GM19238 (cell line): Measurements from ENCODE around the gene LHPP.
"Not testable (repeated sequence)": the region's sequence is repeated elsewhere in the genome, so short reads cannot be mapped to it uniquely, and the experiment has no call there.

Experiments used
- DNase-seq: peaks from one replicate; pipeline ENCODE4 v3.0.0; 2011; ENCODE audit warnings: low spot score; ENCODE audit not compliant: insufficient read length

Gene LHPP

DNA sequence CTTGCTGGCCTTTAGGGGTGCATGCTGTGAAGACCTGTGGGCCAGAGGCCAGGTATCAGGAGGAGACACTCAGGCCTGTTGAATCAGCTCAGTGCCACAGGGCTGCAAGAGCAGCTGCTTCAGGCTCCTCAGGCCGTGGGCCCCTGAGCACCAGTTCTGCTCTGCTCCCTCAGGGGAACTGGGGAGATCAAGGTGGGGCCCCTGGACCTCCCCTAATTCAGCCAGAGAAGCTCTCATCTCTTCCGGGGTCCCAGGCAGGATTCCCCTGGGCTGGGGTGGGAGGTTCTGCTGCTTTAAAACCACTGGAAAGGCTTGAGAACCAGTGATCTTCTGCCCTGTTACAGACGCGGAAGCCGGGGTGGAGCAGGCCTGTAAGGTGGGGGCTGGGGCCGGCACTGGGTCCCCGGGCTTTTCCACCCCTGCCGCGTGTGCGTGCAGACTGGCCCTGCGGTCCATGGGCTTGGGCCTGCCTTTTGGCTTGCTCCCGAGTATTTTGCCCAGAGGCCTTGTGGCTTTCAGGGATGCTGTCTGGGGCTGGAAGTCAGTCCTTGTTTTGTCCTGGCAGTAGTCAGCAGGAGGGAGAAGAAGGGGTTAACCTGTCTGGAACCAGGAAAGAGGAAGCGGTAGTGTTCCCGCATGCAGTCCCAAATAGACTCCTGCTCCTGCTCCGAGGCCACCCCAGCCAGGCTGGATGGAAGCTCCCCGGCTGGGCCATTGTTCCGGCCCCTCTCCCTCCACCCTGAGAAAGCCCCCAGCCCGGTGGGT lies 74.3 kb downstream of the LHPP start:
- no peak for DNase-seq

DNA sequence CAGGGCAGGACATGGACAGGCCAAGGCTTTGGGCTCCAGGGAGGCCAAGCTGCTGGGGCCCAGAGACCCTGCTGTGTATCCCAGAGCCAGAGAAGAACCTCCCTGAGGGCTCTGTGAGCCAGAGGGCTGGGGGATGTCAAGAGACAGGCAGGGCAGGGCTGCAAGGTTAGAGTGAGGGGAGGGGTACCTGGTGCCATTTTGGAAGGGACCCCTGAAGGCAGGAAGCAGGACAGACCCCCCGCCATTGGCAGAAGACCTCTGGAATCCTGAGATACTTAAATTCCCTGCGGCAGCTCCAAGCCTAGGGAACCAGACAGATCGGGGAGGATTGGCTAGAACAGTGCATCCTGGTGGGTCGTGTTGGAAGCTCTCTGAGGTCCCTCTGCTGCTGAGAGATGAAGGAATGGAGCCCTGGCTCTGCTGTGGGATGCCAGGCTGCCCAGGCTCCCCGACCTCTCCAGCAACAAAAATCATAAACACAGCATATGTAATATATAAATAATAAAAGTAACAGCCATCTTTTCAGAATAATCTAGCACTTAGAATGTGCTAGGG lies 75.0 kb downstream of the LHPP start:
- DNase-seq = no peak

DNA sequence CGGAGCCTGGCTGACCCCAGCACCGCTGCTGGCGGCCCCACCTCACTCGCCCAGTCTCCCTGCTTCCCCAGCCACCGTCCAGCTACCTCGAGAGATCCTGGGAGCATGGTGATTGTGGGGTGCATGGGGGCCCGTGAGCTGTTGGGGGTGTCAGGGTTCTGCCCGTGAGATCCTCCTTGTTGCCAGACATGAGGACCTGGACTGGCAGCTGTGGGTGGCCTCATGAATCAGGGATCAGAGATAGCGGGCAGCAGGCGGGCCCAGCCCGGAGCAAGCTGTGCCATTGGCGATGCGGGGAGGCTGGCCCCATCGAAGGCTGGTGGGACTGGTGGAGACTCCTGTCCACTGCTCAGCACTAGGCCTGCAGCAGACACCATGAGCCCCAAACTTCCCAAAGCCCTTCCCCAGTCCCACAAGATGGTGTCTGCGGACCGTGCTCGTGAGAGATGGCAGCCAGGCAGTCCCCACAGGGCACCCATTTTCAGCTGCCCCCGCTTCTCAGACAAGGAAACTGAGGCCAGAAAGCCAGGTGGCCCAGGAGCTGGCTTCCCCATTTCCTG lies 75.6 kb downstream of the LHPP start:
- no peak for DNase-seq

DNA sequence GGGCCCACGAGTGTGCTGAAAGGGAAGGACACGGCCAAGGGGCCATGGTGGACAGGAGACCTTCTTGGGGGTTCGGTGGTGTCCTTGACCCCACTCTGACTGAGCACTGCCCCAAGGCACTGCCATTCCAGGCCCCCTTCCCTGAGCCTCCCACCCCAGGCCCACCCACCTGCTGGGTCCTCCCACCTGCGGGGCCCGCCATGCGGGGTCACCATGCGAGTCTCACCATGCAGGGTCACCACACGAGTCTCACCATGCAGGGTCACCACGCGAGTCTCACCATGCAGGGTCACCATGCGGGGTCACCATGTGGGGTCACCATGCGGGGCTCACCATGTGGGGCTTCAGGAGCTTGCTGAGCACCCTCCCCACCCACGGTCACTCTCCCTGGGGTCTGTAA lies 76.3 kb downstream of the LHPP start:
- DNase-seq = no peak

DNA sequence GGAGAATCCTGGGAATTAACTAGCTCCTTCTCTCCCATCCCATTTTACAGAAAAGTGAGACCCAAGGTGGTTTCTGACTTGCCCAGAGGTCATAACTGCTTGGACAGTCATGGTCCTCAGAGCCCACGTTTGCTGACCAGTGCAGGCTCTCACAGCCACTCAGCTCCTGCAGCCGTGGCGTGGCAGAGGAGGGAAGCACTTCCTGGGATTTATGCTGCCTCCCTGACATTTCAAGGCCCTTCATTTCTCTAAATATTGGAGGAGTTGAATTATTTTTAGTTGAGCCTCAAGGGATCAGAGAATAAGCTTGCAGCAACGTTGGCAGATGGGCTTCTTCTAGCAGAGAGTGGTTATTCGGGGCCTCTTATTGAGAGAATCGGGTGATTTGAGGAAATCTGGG lies 77.1 kb downstream of the LHPP start:
- no peak for DNase-seq

DNA sequence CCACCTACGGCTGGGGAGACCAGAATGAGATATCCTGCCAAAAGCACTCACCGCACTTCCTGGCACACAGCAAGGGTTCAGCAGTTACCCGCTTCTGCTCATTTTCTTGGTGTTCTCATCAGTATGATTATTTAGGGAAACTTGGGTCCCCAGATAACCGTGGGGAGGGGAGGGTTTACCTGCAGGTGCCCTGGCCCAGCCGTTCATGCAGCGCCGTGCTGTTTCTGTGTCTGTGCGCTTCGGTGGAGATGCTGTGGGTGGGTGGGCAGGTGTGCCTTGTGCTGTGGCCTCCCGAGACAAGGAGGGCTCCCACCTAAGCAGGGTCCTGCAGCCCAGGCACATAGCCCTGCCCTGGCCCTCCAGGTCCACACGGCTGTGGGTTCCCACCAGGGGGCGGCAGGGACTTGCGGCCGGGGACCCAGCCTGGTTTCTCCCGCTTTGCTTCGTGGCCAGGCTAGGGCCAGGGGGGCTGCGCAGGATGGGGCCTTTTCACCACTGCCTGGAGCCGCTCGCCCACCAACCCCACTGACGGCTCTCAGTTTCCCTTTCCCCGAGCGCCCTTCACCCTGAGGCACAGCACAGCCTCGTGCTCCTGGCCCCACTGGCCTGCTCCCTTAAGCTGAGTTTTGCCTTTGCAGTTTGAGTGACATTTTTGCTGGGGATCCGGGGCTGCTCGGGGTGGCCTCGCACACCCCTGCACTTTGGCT lies 78.5 kb downstream of the LHPP start:
- peak; percentile 80 for DNase-seq

DNA sequence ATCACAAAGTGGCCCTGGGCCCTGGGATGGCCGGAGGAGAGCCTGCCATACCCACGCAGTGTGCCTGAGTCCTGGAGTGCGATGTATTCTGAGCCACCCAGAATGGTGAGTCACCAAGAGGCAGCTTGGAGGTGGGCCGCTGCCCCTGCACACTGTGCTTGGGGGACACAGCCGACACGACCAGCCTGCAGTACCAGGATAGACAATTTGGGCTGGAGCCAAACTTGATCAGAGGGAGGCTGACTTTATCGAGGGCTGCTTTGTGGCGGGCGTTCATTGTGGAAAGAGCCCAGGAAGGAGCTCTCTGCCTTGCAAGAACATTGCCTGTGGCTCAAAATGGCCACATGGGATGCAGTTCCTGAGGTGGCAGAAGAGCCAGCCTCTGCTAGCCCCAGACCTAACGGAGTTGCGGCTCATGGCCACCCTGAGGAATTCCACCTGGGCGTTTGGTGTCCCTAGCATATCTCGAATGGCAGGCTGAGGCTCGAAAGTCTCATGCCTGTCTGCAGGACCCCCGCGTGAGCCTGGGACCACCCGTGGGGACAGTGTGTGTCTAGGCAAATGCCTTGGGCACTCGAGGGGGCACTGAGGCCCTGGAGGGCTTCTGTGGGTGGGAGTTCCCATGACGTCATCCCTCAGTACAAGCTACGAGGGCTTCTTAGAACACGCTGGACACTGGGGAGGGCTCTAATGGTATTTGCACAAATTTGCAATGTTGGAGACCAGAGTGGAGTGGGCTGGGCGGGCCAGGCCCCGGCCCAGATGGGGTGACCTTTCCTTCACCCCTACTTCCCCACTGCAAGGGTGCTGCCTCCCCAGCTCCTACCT lies 79.7 kb downstream of the LHPP start:
- no peak for DNase-seq

DNA sequence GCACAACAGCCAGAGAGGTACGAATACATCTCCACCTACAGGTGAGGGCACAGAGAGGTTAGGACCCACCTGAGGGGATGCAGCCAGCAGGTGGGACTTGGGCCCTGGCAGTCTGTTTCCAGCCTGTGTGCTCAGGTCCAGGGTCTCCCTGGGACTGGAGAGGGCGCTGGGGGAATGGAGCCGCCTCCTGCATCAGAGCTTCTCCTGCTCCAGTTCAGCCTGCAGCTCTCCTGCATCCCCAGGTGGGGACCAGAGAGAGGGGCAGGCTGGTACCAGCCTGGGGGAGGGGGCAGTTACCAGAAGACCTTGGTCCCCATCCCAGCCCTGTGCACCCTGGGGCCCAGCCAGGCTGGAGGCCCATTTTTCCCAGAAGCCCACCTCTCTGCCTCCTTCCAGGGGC lies 80.7 kb downstream of the LHPP start:
- DNase-seq = no peak

DNA sequence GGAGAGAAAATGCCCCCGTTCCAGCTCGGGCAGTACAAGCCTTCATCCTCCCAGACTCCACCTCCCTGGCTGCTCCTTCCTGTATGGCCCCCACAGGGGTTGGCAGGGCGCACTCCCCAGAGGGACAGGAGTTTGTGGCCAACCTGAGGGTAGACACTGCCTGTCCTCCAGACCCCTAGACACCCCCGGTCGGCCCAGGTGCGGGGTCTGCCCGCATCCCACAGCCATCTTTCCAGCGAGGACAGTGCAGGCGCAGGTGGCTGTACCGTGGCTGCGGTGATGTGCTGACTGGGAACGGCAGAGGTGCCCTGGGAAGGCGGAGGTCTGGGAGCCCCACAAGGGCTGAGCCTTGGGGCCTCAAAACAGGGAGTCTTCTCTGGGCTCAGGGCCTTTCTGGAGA lies 81.5 kb downstream of the LHPP start:
- no peak for DNase-seq

DNA sequence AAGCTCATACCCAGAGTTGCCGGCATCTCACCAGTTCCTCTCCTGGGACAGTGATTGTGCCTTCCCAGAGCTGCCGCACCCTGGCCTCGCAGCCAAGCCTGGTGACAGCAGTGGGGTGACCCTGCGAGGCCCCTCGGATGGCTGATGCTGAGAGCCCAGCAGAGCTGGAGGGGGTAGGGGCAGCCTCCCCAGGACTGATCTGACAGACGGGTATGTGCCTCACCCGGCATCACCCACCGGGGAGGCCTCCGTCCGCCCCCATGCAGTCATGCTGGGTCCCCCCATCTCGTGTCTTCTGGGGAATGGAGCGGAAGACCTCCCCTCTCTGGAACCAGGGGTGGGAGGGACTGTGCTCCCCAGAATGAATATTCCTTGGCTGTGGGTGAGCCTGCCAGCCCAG lies 82.3 kb downstream of the LHPP start:
- no peak for DNase-seq

DNA sequence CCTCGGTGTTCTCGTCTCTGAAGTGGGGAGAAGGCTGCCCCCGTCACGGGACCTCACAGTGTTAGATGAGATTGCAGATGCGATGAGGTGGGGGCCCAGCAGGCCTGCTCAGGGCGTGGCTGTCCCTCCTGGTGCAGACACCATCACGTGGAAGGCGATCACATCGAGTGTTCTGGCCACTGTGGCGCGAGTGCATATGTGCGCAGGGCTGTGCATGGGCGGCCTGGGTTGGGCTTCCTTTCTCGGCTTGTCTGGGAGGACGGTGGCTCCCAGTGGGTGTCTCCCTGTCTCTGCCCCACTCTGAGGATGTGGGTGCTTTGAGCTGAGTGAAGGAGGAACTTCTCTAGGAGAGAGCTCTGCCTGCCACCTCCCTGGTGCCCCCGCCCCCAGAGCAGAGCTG lies 83.1 kb downstream of the LHPP start:
- DNase-seq = no peak

DNA sequence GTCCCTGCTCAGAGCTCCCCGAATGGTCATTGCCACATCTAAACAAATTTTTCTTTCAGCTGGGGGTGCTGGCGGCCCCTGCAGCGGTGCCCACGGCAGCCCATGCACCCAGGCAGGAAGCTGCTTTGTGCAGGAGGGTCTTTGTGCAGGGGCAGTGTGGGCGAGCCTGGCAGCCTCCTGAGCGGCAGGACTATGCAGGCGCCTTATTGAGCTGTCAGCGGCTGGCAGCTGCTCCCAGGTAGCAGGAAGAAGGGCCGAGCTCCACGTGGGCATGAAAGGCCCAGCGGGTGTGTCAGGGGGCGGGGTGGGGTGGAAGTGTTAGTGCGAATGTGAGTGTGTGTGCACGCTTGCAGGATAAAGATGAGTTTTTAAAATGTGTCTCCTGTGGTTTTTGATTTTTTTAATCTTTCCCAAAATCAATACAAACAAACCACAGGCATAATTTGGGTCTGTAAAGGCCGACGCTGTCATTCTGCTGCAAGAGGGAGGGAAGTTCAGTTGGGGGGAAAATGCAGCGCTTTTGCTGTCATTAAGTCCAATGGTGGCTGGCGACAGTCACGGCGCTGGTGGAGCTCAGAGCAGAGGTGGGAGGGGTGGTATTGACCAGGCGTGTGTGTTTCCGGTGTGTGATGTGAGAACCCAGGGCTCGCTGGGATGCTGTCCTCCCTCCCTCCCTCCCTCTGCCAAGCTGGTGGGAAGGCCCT lies 83.9 kb downstream of the LHPP start:
- no peak for DNase-seq

DNA sequence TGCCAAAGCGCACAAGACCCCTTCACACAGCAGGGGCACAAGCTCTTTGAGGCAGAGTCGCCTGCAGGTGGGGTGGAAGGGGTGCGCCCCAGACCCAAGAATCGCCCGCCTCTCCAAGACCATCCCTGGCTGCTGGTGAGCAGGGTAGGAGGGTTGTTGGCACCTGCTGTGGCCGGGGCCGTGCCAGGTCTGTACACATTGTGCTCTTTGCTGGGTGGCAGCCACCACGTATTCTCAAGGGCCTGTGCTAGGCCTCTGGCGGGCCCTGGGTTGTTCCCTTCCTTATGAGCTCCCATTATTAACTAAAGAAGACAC lies 84.4 kb downstream of the LHPP start:
- no peak for DNase-seq

DNA sequence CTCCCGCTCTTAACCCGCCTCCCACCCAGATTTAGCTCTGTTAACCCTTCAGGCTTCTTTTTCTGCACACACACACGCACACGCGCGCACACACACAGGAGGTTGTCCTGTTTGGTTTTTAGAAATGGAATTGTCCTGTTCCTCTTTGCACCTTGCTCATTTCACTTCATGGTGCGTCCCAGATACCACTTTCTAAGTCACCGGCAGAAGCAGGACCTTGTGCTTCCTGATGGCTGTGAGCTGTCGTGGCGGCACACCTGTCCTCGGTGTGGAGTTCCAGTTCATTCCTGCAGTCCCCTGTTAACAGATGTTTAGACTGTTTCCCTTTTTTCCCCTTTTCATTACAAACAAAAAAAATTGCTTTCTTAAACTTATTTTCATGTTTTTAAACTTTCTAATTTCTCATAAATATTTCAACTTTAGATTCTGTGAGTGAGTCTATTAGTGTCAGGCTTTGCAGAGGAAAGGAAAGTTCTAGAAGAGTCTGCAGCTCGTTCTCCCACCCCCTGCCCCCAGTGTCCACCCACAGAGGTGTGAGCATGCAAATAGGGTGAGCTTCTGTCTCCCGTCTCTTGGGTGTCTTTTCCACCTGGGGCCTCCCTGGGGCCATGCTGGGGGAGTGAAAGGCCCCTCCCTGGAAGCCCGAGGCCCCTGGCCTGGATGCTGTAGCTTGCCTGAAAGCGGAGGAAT lies 85.5 kb downstream of the LHPP start:
- no peak for DNase-seq

DNA sequence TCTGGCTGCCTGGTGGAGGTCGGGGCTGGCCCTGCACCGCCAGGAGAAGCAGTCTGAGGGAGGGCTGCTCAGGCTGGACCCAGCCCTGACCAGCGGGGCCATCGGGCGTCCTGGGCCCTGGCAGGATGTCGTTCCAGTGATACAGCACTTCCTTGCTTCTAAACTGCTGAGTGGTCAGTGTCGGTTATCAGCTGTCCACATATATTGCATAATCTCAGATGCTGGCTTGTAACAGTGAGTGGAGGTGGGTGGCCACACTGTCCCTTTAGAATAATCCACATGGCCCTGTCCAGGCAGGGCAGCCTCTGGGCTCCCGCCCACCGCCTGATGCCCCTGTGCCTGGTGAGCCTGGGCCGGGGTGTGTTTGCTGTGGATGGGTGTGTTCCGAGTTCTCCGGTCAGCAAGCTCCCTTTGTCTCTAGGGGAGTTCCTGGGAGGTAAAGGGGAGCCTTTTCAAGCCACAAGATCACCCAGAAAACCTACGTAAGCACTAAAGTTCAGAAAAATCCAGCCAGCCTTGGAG lies 86.1 kb downstream of the LHPP start:
- DNase-seq = no peak

DNA sequence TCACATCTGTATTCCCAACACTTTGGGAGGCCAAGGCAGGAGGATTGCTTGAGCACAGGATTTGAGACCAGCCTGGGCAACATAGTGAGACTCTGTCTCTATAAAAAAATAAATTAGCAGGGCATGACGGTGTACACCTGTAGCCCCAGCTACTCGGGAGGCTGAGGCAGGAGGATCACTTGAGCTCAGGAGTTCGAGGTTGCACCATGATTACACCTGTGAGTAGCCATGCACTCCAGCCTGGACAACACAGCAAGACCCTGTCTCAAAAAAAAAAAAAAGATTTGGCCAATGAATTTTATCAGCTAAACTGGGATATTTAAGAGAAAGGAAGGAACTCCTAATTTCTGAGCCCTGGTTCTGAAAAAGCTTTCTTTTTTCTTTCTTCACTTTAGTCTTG lies 87.5 kb downstream of the LHPP start:
- DNase-seq = not testable (repeated sequence)

DNA sequence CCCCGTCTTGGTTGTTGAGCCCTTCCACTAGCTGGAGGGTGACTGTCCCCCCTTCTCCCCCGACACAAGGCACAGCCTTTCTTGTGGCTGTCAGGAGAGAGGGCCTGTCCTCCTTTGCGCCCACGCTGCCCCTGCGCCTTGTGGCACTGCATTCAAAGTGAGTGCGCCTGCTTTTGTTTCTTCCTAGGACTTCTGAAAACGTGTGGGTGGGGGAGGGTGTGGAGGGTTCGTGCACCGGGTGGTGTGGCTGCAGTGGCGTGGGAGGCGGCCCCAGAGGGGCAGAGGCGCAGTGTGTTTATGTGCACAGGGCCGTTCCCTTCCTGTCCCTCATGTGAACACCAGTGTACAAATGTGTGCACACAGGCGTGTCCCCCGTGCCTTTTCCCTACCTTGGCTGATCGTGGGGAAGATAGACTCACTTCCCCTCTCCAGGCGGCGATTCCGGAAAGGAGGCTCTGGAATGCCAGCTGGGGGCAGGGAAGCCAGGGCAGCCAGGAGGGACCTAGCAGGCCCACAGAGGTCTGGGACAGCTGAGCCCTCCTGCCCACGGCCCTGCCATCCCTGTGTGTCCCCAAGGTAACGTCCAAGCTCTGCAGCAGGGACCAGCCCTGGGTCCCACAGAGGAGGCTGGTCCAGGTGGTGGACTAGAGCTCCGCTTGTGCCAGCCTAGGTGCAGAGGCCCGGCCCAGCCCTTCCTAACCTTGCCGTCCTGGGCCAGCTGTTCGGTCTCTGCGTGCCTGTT lies 88.8 kb downstream of the LHPP start:
- DNase-seq = no peak

DNA sequence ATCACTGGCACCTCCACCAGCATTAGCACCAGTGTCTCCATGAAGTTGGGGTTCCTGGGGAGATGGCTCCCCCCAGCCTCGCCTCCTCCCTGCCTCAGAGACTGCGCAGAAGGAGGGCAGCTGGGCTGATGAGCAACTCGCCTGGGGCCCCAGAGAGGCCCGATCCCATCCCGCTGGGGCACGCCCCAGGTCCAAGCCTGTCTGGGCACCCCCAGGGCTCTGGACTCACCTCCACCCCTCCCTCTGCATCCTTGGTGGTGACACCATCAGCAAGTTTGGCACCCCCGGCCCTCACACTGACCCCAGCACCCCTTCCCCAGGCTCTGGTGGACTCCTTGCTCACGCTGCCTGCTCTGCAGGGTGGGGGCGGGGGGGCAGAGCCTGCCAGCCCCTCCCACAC lies 89.5 kb downstream of the LHPP start:
- DNase-seq = no peak

DNA sequence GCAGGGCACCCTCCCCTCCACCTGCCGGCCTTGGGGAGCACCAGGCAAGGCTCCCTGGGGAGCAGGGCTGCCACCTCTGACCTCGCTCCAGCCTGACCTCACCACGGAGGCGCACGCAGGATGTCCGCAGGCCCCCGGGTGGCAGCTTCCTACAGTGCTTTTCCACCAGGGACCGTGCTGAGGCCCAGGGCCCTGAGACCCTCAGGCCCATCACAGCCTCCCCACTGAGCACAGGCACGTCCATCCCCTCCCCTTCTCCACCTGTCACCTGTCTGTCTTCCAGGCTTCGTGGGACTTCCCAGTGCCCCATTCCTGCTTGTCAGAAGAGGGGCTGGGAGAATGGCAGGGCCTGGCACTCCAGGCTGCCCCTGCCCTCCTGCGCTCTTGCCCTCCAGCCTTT lies 90.1 kb downstream of the LHPP start:
- no peak for DNase-seq
